Keratinocyte (primary cell): Measurements from ENCODE around the gene ROR2. TPM values are rescaled to one million over a fixed set of nuclear protein-coding genes. Genes with fewer than 3 reads are reported as not detected.

Experiments used
- DNase-seq: peaks from one replicate; pipeline ENCODE4 v3.0.0-alpha.2; 2011; ENCODE audit warnings: low read depth, missing footprints, low spot score
- FAIRE-seq: peaks from 2 replicates; lab custom pipeline; 2011; peaks lifted over from hg19 to GRCh38; lab: Jason Lieb, UNC
- H2AFZ ChIP-seq: 2 replicates; pipeline ENCODE4 v1.6.0; 2012; ENCODE audit warnings: low read length, control low read depth, inconsistent platforms; ENCODE audit not compliant: control insufficient read depth
- H3K27ac ChIP-seq: 2 replicates; pipeline ENCODE4 v1.5.1; 2011; ENCODE audit warnings: low read length; ENCODE audit not compliant: control insufficient read depth, insufficient read depth
- H3K27me3 ChIP-seq: 3 replicates; pipeline ENCODE4 v1.6.0; 2011; ENCODE audit warnings: low read length; ENCODE audit not compliant: control insufficient read depth, insufficient read depth; ENCODE audit errors: extremely low read depth
- H3K36me3 ChIP-seq, 2 experiments: 2 replicates in 1 of 2; 3 replicates in 1 of 2; pipeline ENCODE4 v1.5.1; 2011; ENCODE audit warnings: low read length in 2 of 2, mild to moderate bottlenecking in 1 of 2; ENCODE audit not compliant: control insufficient read depth in 2 of 2, insufficient read depth in 2 of 2; ENCODE audit errors: extremely low read depth in 1 of 2
- H3K4me1 ChIP-seq: 3 replicates; pipeline ENCODE4 v1.5.1; 2011; ENCODE audit warnings: low read length; ENCODE audit not compliant: control insufficient read depth, insufficient read depth; ENCODE audit errors: extremely low read depth
- H3K4me2 ChIP-seq: 3 replicates; pipeline ENCODE4 v1.6.0; 2011; ENCODE audit warnings: low read depth, low read length; ENCODE audit not compliant: control insufficient read depth, insufficient read depth; ENCODE audit errors: extremely low read depth
- H3K4me3 ChIP-seq, 3 experiments: fragments of 200-600 bp in 1 of 3; sonication (generic) in 1 of 3; 2 replicates in 2 of 3; 3 replicates in 1 of 3; pipeline ENCODE4 v1.5.1; 2011 to 2016; ENCODE audit warnings: low read length in 3 of 3, mild to moderate bottlenecking in 3 of 3, control low read depth in 2 of 3, inconsistent platforms in 1 of 3, low read depth in 1 of 3, mixed read lengths in 1 of 3, mixed run types in 1 of 3, moderate library complexity in 1 of 3; ENCODE audit not compliant: control insufficient read depth in 2 of 3, insufficient read depth in 2 of 3; ENCODE audit errors: extremely low read depth in 1 of 3
- H3K79me2 ChIP-seq: 2 replicates; pipeline ENCODE4 v1.6.0; 2012; ENCODE audit warnings: low read length; ENCODE audit not compliant: control insufficient read depth, insufficient read depth
- H3K9ac ChIP-seq: 3 replicates; pipeline ENCODE4 v1.6.0; 2011; ENCODE audit warnings: low read length; ENCODE audit not compliant: control insufficient read depth, insufficient read depth; ENCODE audit errors: extremely low read depth
- H3K9me1 ChIP-seq: 3 replicates; pipeline ENCODE4 v1.6.0; 2011; ENCODE audit warnings: low read length; ENCODE audit not compliant: control insufficient read depth, insufficient read depth; ENCODE audit errors: extremely low read depth
- H3K9me3 ChIP-seq: 2 replicates; pipeline ENCODE4 v1.5.1; 2012; ENCODE audit warnings: low read depth, low read length; ENCODE audit not compliant: control insufficient read depth
- H4K20me1 ChIP-seq: 3 replicates; pipeline ENCODE4 v1.6.0; 2011; ENCODE audit warnings: low read length; ENCODE audit not compliant: control insufficient read depth, insufficient read depth; ENCODE audit errors: extremely low read depth
- EZH2 ChIP-seq: IDR thresholded peaks from one replicate; pipeline ENCODE4 v1.6.1; 2012; ENCODE audit warnings: inconsistent platforms, mild to moderate bottlenecking, low read length, moderate library complexity
- dilution Hi-C: fragments of 300-500 bp; cut with MboI; formaldehyde crosslinking; loops from one replicate; pipeline ENCODE4 v1.7.0; 2020; ENCODE audit warnings: low sequenced_read_pairs; ENCODE audit not compliant: extremely low pct_ligation_motif_present
- polyA plus RNA-seq, 5 experiments: library from polyadenylated mRNA; depleted of rRNA in 3 of 5; stranded (reverse) in 3 of 5; stranded (forward) in 1 of 5; unstranded in 1 of 5; fragments of >200 nt; gene quantifications; 1 replicate in 1 of 5; 2 replicates in 3 of 5; 3 replicates in 1 of 5; pipeline versions ENCODE4 v1.2.1 to v1.2.3, GENCODE V29; 2011 to 2012; ENCODE audit warnings: missing spikeins in 2 of 5, low read depth in 1 of 5, low replicate concordance in 1 of 5
- TF ChIP-seq, protein P1 (sequence below), 3 experiments: IDR thresholded peaks in 1 of 3; conservative IDR thresholded peaks in 1 of 3; optimal IDR thresholded peaks in 1 of 3; 2 replicates in 2 of 3; 3 replicates in 1 of 3; pipeline versions ENCODE3 to v1.5.1; 2011; ENCODE audit warnings: low read length in 3 of 3, mild to moderate bottlenecking in 3 of 3, moderate library complexity in 2 of 3, control low read depth in 1 of 3, inconsistent platforms in 1 of 3; ENCODE audit not compliant: insufficient read depth in 2 of 3; ENCODE audit errors: extremely low read depth in 1 of 3

The ROR2 gene
- polyA plus RNA-seq, 1 donor (not counting 4 experiments of a cell fraction or from before 2014, with no cell fraction given), result 0.22 TPM

DNA sequence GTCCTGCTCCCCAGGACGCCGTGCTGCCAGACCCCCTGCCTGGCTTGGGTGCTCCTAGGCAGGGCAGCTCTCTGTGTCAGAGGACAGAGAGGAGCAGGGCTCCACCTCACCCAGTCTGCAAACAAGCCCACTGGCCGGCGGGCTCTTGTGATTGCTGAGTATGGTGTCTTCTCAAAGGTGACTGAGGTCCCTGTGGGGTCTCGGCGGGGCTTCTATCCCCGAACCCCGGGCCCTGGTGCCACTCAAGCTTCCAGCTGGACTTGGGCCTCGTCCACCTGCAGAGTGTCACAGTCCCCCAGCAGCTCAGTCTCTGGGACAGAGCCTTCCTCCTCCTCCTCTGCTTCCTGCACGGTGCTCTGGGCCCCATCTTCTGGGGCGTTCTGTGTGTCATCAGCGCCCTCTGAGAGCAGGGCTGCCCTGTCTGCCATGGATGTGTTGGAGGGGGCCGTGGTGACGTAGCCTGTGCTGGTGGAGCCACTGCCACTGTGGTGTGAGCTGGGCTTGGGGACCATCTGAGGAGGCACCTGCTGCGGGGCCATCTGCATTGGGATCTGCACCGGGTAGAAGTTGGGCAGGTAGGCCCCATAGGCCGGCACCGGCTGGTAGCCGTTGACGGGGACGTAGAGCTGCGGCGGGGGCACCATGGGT lies 226.5 kb downstream of the ROR2 start:
- no peak overlapping the region for H2AFZ ChIP-seq
- no peaks in the 10 kb centered on the region for H4K20me1 ChIP-seq
- no peak overlapping the region for H3K27ac ChIP-seq
- H3K9me1 ChIP-seq, result no peaks in the 10 kb centered on the region
- no peaks in the 10 kb centered on the region for H3K79me2 ChIP-seq
- H3K9ac ChIP-seq, result no peak overlapping the region
- dilution Hi-C loops, result no loop called here
- H3K4me2 ChIP-seq, result no peak overlapping the region
- H3K27me3 ChIP-seq, result no peaks in the 10 kb centered on the region
- DNase-seq, result no peak
- no peak for FAIRE-seq
- H3K36me3 ChIP-seq, result no peaks in the 10 kb centered on the region
- no peak for TF ChIP-seq EZH2
- TF ChIP-seq, protein P1, sequence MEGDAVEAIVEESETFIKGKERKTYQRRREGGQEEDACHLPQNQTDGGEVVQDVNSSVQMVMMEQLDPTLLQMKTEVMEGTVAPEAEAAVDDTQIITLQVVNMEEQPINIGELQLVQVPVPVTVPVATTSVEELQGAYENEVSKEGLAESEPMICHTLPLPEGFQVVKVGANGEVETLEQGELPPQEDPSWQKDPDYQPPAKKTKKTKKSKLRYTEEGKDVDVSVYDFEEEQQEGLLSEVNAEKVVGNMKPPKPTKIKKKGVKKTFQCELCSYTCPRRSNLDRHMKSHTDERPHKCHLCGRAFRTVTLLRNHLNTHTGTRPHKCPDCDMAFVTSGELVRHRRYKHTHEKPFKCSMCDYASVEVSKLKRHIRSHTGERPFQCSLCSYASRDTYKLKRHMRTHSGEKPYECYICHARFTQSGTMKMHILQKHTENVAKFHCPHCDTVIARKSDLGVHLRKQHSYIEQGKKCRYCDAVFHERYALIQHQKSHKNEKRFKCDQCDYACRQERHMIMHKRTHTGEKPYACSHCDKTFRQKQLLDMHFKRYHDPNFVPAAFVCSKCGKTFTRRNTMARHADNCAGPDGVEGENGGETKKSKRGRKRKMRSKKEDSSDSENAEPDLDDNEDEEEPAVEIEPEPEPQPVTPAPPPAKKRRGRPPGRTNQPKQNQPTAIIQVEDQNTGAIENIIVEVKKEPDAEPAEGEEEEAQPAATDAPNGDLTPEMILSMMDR (optimal IDR thresholded peaks at IDR 0.05 in 1 of 3, IDR thresholded peaks at IDR 0.05 in 1 of 3, conservative IDR thresholded peaks at IDR 0.05 in 1 of 3; ENCODE audit: extremely low read depth in 1 of 3, insufficient read depth in 2 of 3, low read length in 3 of 3), result no peak
- no peak overlapping the region for H3K4me3 ChIP-seq
- H3K4me1 ChIP-seq, result peaks cover 5% of the 10 kb centered on the region
- no peaks in the 10 kb centered on the region for H3K9me3 ChIP-seq

DNA sequence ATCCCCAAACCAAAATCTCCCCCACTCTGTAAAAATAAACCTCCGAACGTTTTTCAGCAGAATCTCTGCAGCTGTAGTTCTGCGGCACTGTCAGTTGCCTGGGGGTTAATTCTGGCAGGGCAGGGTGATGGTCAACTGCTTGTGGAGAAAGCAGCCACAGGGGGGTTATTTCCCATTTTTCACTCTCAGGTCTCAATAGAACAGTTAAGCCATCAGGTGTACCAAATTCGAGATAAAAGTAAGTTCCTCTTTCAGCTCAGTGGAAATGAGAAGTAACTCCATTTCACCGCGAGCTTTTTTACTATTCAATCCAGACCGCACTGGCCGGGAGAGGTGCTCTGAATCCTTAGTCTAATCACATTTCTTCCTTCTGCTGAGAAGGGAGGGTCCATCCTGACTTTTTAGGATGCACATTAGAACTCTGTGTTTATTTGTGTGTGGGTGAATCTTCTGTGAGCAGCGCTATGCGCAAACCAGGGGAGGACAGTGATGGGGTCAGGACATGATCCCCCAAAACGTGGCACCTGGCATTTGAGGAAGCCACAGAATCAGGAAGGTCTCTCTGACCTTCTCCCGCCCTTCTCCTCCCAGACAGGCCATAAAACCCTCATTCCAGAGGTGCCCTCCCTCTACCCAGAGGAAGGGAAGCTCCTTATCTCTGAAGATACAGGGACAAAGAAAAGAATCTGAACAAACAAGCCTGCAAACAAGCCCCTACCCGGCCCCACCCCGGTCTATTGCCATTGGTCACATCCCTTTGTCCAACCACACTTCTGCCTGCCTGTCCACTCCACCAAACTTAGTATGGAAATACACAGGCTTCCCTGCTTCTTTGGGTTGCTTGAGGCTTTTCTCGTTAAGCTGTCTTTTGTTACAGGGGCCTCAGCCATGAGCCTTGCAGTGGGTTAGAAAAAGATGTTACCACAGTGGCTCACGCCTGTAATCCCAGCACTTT lies 229.0 kb downstream of the ROR2 start:
- dilution Hi-C loops, result no loop called here
- Histone ChIP-seq H3K9me3 (no peaks in the 10 kb centered on the region), H3K9me1 (no peaks in the 10 kb centered on the region), H3K4me3 (no peak overlapping the region), H3K27ac (no peak overlapping the region), H3K9ac (no peak overlapping the region), H3K27me3 (no peaks in the 10 kb centered on the region), H3K79me2 (no peaks in the 10 kb centered on the region), H4K20me1 (no peaks in the 10 kb centered on the region), H3K36me3 (no peaks in the 10 kb centered on the region), H2AFZ (no peak overlapping the region), H3K4me1 (peaks cover 5% of the 10 kb centered on the region), H3K4me2 (no peak overlapping the region)
- TF ChIP-seq, protein P1 (optimal IDR thresholded peaks at IDR 0.05 in 1 of 3, IDR thresholded peaks at IDR 0.05 in 1 of 3, conservative IDR thresholded peaks at IDR 0.05 in 1 of 3; ENCODE audit: extremely low read depth in 1 of 3, insufficient read depth in 2 of 3, low read length in 3 of 3), result no peak
- TF ChIP-seq EZH2, result no peak
- FAIRE-seq (no peak), DNase-seq (no peak)
